Sciatic nerve (tissue), 2 donors: Measurements from ENCODE around the gene CEP85L. TPM values are rescaled to one million over a fixed set of nuclear protein-coding genes. Genes with fewer than 3 reads are reported as not detected.

ENCODE experiments used
- ATAC-seq: fragments of 200-7000 bp; cut with Tn5 transposase; one replicate; pipeline ENCODE4 v1.9.1; 2020; ENCODE audit warnings: mild to moderate bottlenecking, moderate library complexity
- DNase-seq: peaks from one replicate; pipeline ENCODE4 v3.0.0-alpha.2; 2020; ENCODE audit warnings: low spot score
- intact Hi-C: fragments of 100-400 bp; cut with DNase I; formaldehyde crosslinking; loops from one replicate; pipeline ENCODE4 v1.14.2; 2022
- total RNA-seq: library from RNA; stranded (reverse); fragmentation: NEBNext Ultra II Directional; extraction: Animal tissue kit (Norgen Biotek cat#: 25700); gene quantifications from one replicate; pipeline ENCODE4 v1.2.1, GENCODE V29; 2021
- donor health status: DM: no; HTN: no; CAD: no.
- donor health status: DM: no; HTN: no; CAD: no.

CEP85L gene
- total RNA-seq, 1 donor from 2014 or later = 50.4 TPM

GRCh38 chr6:118589649-118590365, 61.6 kb downstream of the CEP85L start:
- DNase-seq (no peak), ATAC-seq (no peak)
- intact Hi-C loops = no loop called here

GRCh38 chr6:118589186-118589585, 62.2 kb downstream of the CEP85L start:
- no peak for ATAC-seq

GRCh38 chr6:118588626-118589025, 62.8 kb downstream of the CEP85L start:
- no peak for DNase-seq
- intact Hi-C loops = no loop called here
- no peak for ATAC-seq

More at GRCh38 chr6:118589186-118589585, 62.2 kb downstream of the CEP85L start:
- intact Hi-C loops = no loop called here
- no peak for DNase-seq

- no peak for ATAC-seq
- intact Hi-C loops = no loop called here
Observed at GRCh38 chr6:118586746-118587485, 64.5 kb downstream of the CEP85L start.

GRCh38 chr6:118584911-118585310, 66.5 kb downstream of the CEP85L start:
- ATAC-seq (no peak), DNase-seq (no peak)
- intact Hi-C loops = no loop called here

More at GRCh38 chr6:118586746-118587485, 64.5 kb downstream of the CEP85L start:
- DNase-seq = no peak

GRCh38 chr6:118581489-118581959, 69.9 kb downstream of the CEP85L start:
- peak; percentile 77 for ATAC-seq
- intact Hi-C loops = no loop called here

GRCh38 chr6:118580585-118581419, 70.6 kb downstream of the CEP85L start:
- ATAC-seq (peak; percentile 83), DNase-seq (no peak)
- intact Hi-C loops = no loop called here

More at GRCh38 chr6:118581489-118581959, 69.9 kb downstream of the CEP85L start:
- DNase-seq = no peak

- ATAC-seq (no peak), DNase-seq (no peak)
- intact Hi-C loops = no loop called here
Observed at GRCh38 chr6:118579786-118580185, 71.6 kb downstream of the CEP85L start.

GRCh38 chr6:118578617-118579016, 72.8 kb downstream of the CEP85L start:
- intact Hi-C loops = no loop called here
- DNase-seq (no peak), ATAC-seq (no peak)

- no peak for ATAC-seq
- intact Hi-C loops = no loop called here
- no peak for DNase-seq
Observed at GRCh38 chr6:118577972-118578371, 73.4 kb downstream of the CEP85L start.

GRCh38 chr6:118574051-118574865, 77.1 kb downstream of the CEP85L start:
- DNase-seq (no peak), ATAC-seq (no peak)
- intact Hi-C loops = no loop called here

GRCh38 chr6:118571121-118571520, 80.3 kb downstream of the CEP85L start:
- DNase-seq = no peak
- ATAC-seq = no peak
- intact Hi-C loops = no loop called here

- DNase-seq (no peak), ATAC-seq (no peak)
- intact Hi-C loops = no loop called here
Observed at GRCh38 chr6:118569498-118569897, 81.9 kb downstream of the CEP85L start.

GRCh38 chr6:118567974-118568373, 83.4 kb downstream of the CEP85L start:
- ATAC-seq = no peak
- no peak for DNase-seq
- intact Hi-C loops = no loop called here

GRCh38 chr6:118565311-118565960, 86.0 kb downstream of the CEP85L start:
- intact Hi-C loops = no loop called here
- ATAC-seq (no peak), DNase-seq (no peak)

GRCh38 chr6:118562959-118563358, 88.4 kb downstream of the CEP85L start:
- ATAC-seq = peak; percentile 17
- intact Hi-C loops = no loop called here
- DNase-seq = no peak

- ATAC-seq (no peak), DNase-seq (no peak)
- intact Hi-C loops = no loop called here
Observed at GRCh38 chr6:118562248-118562647, 89.1 kb downstream of the CEP85L start.

GRCh38 chr6:118559659-118560058, 91.7 kb downstream of the CEP85L start:
- ATAC-seq (no peak), DNase-seq (no peak)
- intact Hi-C loops = no loop called here
